Right lobe of liver (tissue), 4 donors: ENCODE data around the gene TRDMT1.

Source experiments
- POLR2A ChIP-seq: fragments of 450-650 bp; IDR thresholded peaks from one replicate; pipeline ENCODE4 v1.6.1; 2017; ENCODE audit warnings: antibody characterized with exemption, mild to moderate bottlenecking
- TF ChIP-seq, protein P1 (sequence below), 4 donors: fragments of 200-600 bp in 3 of 4; fragments of 450-650 bp in 1 of 4; IDR thresholded peaks; one replicate each; pipeline versions ENCODE4 v1.5.1 to v1.8.0; 2016 to 2022; ENCODE audit warnings: antibody characterized with exemption in 4 of 4, mild to moderate bottlenecking in 2 of 4
- donor health status: DM: no; HTN: no; CAD: no.
- donor health status: DM: no; HTN: no; CAD: no.
- donor health status: DM: no; HTN: yes; CAD: no.

- TF ChIP-seq, protein P1, sequence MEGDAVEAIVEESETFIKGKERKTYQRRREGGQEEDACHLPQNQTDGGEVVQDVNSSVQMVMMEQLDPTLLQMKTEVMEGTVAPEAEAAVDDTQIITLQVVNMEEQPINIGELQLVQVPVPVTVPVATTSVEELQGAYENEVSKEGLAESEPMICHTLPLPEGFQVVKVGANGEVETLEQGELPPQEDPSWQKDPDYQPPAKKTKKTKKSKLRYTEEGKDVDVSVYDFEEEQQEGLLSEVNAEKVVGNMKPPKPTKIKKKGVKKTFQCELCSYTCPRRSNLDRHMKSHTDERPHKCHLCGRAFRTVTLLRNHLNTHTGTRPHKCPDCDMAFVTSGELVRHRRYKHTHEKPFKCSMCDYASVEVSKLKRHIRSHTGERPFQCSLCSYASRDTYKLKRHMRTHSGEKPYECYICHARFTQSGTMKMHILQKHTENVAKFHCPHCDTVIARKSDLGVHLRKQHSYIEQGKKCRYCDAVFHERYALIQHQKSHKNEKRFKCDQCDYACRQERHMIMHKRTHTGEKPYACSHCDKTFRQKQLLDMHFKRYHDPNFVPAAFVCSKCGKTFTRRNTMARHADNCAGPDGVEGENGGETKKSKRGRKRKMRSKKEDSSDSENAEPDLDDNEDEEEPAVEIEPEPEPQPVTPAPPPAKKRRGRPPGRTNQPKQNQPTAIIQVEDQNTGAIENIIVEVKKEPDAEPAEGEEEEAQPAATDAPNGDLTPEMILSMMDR (IDR thresholded peaks at IDR 0.05) = no peak
- no peak for TF ChIP-seq POLR2A
Observed at GRCh38 chr10:17113346-17113745, 88.1 kb downstream of the TRDMT1 start.
